Neuronal stem cell (in vitro differentiated cells): ENCODE results near the gene LTBP2.
"Not testable (repeated sequence)": the region's sequence is repeated elsewhere in the genome, so short reads cannot be mapped to it uniquely, and the experiment has no call there.

ENCODE experiments used
- DNase-seq: peaks from one replicate; pipeline ENCODE4 v3.0.0-alpha.2; 2013; ENCODE audit warnings: low spot score
- H2AFZ ChIP-seq: one replicate; pipeline ENCODE4 v1.6.1; 2013; ENCODE audit warnings: mild to moderate bottlenecking, low read length, inconsistent platforms
- H2AK5ac ChIP-seq: 2 replicates; pipeline ENCODE4 v1.6.1; 2013; ENCODE audit warnings: low read depth, mild to moderate bottlenecking, inconsistent platforms, low read length, moderate library complexity, mixed read lengths
- H2BK120ac ChIP-seq: 2 replicates; pipeline ENCODE4 v1.6.1; 2013; ENCODE audit warnings: low read depth, mild to moderate bottlenecking, inconsistent platforms, low read length, moderate library complexity, mixed read lengths
- H2BK12ac ChIP-seq: one replicate; pipeline ENCODE4 v1.6.1; 2013; ENCODE audit warnings: low read length, inconsistent platforms
- H2BK15ac ChIP-seq: 2 replicates; pipeline ENCODE4 v1.6.1; 2013; ENCODE audit warnings: mild to moderate bottlenecking, low read length, inconsistent platforms, mixed read lengths
- H2BK5ac ChIP-seq: one replicate; pipeline ENCODE4 v1.6.1; 2013; ENCODE audit warnings: inconsistent platforms, mild to moderate bottlenecking, low read length, moderate library complexity
- H3K14ac ChIP-seq: one replicate; pipeline ENCODE4 v1.6.1; 2013; ENCODE audit warnings: low read length, inconsistent platforms
- H3K18ac ChIP-seq: 2 replicates; pipeline ENCODE4 v1.6.1; 2013; ENCODE audit warnings: low read length, inconsistent platforms
- H3K23ac ChIP-seq: 2 replicates; pipeline ENCODE4 v1.6.1; 2013; ENCODE audit warnings: low read depth, mild to moderate bottlenecking, mixed read lengths, low read length, inconsistent platforms; ENCODE audit not compliant: poor library complexity
- H3K27ac ChIP-seq: replicated peaks from 3 replicates; pipeline ENCODE4 v1.5.1; 2013; ENCODE audit warnings: low read length, inconsistent platforms
- H3K27me3 ChIP-seq, 3 experiments: 2 replicates each; pipeline ENCODE4 v1.6.1; 2013; ENCODE audit warnings: low read length in 3 of 3, mild to moderate bottlenecking in 2 of 3, inconsistent platforms in 1 of 3, low read depth in 1 of 3, mixed read lengths in 1 of 3, moderate library complexity in 1 of 3; ENCODE audit not compliant: control insufficient read depth in 3 of 3, insufficient read depth in 3 of 3
- H3K36me3 ChIP-seq, 2 donors: replicated peaks in 1 of 2; 2 replicates each; pipeline ENCODE4 v1.6.1; 2013; ENCODE audit warnings: low read length in 2 of 2; ENCODE audit not compliant: control insufficient read depth in 2 of 2, insufficient read depth in 2 of 2
- H3K4ac ChIP-seq: 2 replicates; pipeline ENCODE4 v1.6.1; 2013; ENCODE audit warnings: inconsistent platforms, mild to moderate bottlenecking, low read length, moderate library complexity
- H3K4me1 ChIP-seq, 2 donors: 1 replicate in 1 of 2; 2 replicates in 1 of 2; pipeline ENCODE4 v1.6.1; 2013; ENCODE audit warnings: low read length in 2 of 2, low read depth in 1 of 2; ENCODE audit not compliant: control insufficient read depth in 2 of 2, insufficient read depth in 1 of 2
- H3K4me2 ChIP-seq: one replicate; pipeline ENCODE4 v1.6.1; 2013; ENCODE audit warnings: mild to moderate bottlenecking, low read length, inconsistent platforms; ENCODE audit not compliant: insufficient read depth, poor library complexity, severe bottlenecking
- H3K4me3 ChIP-seq, 2 donors: 2 replicates each; pipeline ENCODE4 v1.5.1; 2013; ENCODE audit warnings: low read length in 2 of 2, mild to moderate bottlenecking in 2 of 2, inconsistent platforms in 1 of 2, moderate library complexity in 1 of 2
- H3K79me1 ChIP-seq: one replicate; pipeline ENCODE4 v1.6.1; 2013; ENCODE audit warnings: low read depth, mild to moderate bottlenecking, inconsistent platforms, low read length, moderate library complexity
- H3K9ac ChIP-seq: one replicate; pipeline ENCODE4 v1.6.1; 2013; ENCODE audit warnings: mild to moderate bottlenecking, low read depth, low read length, inconsistent platforms; ENCODE audit not compliant: poor library complexity
- H3K9me3 ChIP-seq, 2 donors: replicated peaks in 1 of 2; 2 replicates each; pipeline versions ENCODE3 to v1.6.1; 2013; ENCODE audit warnings: low read length in 2 of 2, mild to moderate bottlenecking in 2 of 2, inconsistent platforms in 1 of 2, low read depth in 1 of 2, mixed read lengths in 1 of 2, moderate library complexity in 1 of 2; ENCODE audit not compliant: control insufficient read depth in 2 of 2, insufficient read depth in 1 of 2
- H4K8ac ChIP-seq: one replicate; pipeline ENCODE4 v1.6.1; 2013; ENCODE audit warnings: low read depth, mild to moderate bottlenecking, inconsistent platforms, low read length, moderate library complexity
- H4K91ac ChIP-seq: one replicate; pipeline ENCODE4 v1.6.1; 2013; ENCODE audit warnings: low read length, low read depth, mild to moderate bottlenecking, inconsistent platforms; ENCODE audit not compliant: poor library complexity
- WGBS, 2 donors: extraction: QIAGEN DNeasy Blood & Tissue Kit; methylation state at CpG; one replicate each; pipeline ENCODE4 v1.1.7; 2013; ENCODE audit warnings: missing lambda C conversion rate in 2 of 2, mixed read lengths in 1 of 2; ENCODE audit not compliant: insufficient read length in 2 of 2, insufficient replicate concordance in 1 of 2; ENCODE audit errors: extremely low coverage in 2 of 2; 5-methylcytosine and 5-hydroxymethylcytosine counted together

Gene LTBP2

GRCh38 chr14:74457565-74457895, 154.5 kb downstream of the LTBP2 start:
- Histone ChIP-seq H3K36me3 (no peaks in the 10 kb centered on the region), H3K27me3 (peaks cover 0 to 21% (median 0%) of the 10 kb centered on the region in 3 experiments), H2BK5ac (no peak overlapping the region), H2AFZ (no peak overlapping the region), H4K91ac (no peak overlapping the region), H2BK12ac (no peak overlapping the region), H3K79me1 (no peaks in the 10 kb centered on the region), H3K23ac (no peak overlapping the region), H4K8ac (no peak overlapping the region), H3K14ac (no peak overlapping the region), H2BK120ac (no peak overlapping the region), H2AK5ac (peak overlapping the region; percentile 30), H2BK15ac (no peak overlapping the region), H3K9me3 (peaks cover 0 to 4% of the 10 kb centered on the region in 2 donors), H3K18ac (no peak overlapping the region), H3K4me2 (no peak overlapping the region), H3K4ac (no peak overlapping the region), H3K4me1 (peaks cover 0 to 16% of the 10 kb centered on the region in 2 donors), H3K4me3 (no peak overlapping the region), H3K9ac (no peak overlapping the region), H3K27ac (no peak overlapping the region)
- DNase-seq = no peak
- WGBS, 2 donors = no CpG with 5 or more reads among the region's 4 CpGs

DNA sequence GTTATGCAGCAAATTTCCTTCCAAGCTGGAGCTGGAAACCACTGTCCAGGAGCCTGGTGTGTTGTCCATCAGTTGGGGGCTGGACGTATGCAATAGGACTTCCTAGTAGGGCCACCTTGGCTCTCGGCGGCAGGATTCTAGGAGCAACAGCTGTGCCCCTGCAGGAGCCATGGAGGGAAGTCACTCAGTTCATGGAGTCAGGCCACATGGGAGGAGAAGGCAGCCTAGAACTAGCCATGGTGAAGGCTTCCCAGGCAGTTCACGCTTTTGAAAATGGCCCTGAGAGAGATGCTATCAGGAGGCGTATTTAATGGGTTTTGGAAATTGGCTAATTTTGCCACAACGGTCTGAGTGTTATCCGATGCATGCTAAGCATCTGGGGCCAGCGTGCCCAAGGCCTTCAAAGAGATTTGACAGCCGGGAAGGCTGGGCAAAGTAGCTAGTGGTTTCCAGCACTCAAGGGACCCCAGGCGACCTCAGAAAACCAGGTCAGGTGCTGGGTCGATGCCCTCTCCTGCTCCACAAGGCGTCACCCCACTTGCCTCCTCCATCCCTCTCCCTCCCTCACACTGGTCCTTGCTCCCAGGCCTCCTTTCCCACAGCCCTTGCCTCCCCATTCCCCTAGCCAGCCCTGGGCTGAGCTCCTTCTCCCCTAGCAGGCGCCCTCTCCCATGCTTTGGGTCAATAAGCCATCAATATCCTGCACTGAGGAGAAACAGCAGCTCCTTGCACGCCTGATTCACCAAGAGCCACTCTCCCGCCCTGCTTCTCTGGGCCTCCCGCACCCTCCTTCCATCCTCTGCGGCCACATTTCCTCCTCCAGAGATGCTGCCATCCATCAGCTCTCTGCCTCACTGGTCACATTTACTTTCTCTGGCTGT, 155.1 kb downstream of the LTBP2 start:
- Histone ChIP-seq H2AK5ac (peak overlapping the region; percentile 30), H2BK15ac (no peak overlapping the region), H3K4me3 (no peak overlapping the region), H3K4ac (no peak overlapping the region), H2BK120ac (peak overlapping the region; percentile 21), H4K91ac (no peak overlapping the region), H3K4me2 (no peak overlapping the region), H4K8ac (no peak overlapping the region), H2AFZ (no peak overlapping the region), H3K9me3 (peaks cover 0 to 4% of the 10 kb centered on the region in 2 donors), H3K36me3 (no peaks in the 10 kb centered on the region), H3K23ac (no peak overlapping the region), H3K79me1 (no peaks in the 10 kb centered on the region), H3K27me3 (peaks cover 0 to 21% (median 0%) of the 10 kb centered on the region in 3 experiments), H3K9ac (no peak overlapping the region), H2BK5ac (no peak overlapping the region), H3K14ac (no peak overlapping the region), H3K18ac (peak overlapping the region; percentile 67), H3K4me1 (peaks cover 0 to 16% of the 10 kb centered on the region in 2 donors), H2BK12ac (peak overlapping the region; percentile 50), H3K27ac (no peak overlapping the region)
- WGBS, 2 donors = no CpG with 5 or more reads among the region's 17 CpGs
- no peak for DNase-seq

DNA sequence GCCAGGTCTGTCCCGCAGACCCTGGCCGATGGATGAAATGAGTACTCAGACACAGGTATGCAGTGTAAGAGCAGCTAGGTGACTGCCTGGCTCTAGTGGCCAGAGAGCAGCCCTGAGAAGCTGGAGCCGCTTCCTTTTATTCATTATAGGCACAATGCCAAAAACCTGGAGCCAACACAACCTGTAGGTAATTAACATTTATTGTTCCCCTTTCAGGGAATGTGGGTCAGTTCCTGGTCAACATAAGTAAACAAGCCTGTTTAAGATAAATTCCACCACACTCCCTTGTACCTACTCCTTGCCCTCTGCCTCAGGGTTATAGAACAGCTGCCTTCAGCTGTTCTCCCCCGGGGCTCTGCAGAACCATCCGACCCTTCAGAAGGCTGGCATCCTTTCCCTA, 157.6 kb downstream of the LTBP2 start:
- H2AFZ ChIP-seq = not testable (repeated sequence)

More for the DNA sequence above, 157.6 kb downstream of the LTBP2 start:
- H3K18ac ChIP-seq, DNase-seq, H3K27ac ChIP-seq, H2BK15ac ChIP-seq, H2AK5ac ChIP-seq, H3K4ac ChIP-seq, H3K9ac ChIP-seq, H3K23ac ChIP-seq, H2BK5ac ChIP-seq, H3K14ac ChIP-seq, H3K36me3 ChIP-seq, H3K4me3 ChIP-seq, H2BK120ac ChIP-seq, H3K4me2 ChIP-seq, H4K8ac ChIP-seq, H3K9me3 ChIP-seq, H4K91ac ChIP-seq, H3K79me1 ChIP-seq, H2BK12ac ChIP-seq: not testable (repeated sequence)
- Histone ChIP-seq H3K27me3 (peaks cover 0 to 16% (median 0%) of the 10 kb centered on the region in 3 experiments), H3K4me1 (peaks cover 0 to 11% of the 10 kb centered on the region in 2 donors)
- WGBS, 2 donors = no CpG with 5 or more reads among the region's 5 CpGs
